Measurements from ENCODE around the gene AFF3.

Gene AFF3

GRCh38 chr2:99762714-99763113 is 379.7 kb downstream of the AFF3 start:
- Histone ChIP-seq H3K4me3 (ENCODE audit: insufficient read depth in 1 of 2, low read depth in 1 of 2, low read length in 2 of 2) (no peak overlapping the region), H3K27ac (ENCODE audit: low read length, poor library complexity, severe bottlenecking) (no peak overlapping the region), H2BK12ac (ENCODE audit: low read length in 2 of 2) (no peak overlapping the region), H3K4me2 (ENCODE audit: low read length, poor library complexity, severe bottlenecking) (no peak overlapping the region), H3K4me1 (ENCODE audit: control insufficient read depth, insufficient read depth, low read depth, low read length) (no peaks in the 10 kb centered on the region), H2AK5ac (ENCODE audit: low read length, severe bottlenecking) (no peak overlapping the region), H2BK15ac (ENCODE audit: low read depth, poor library complexity, severe bottlenecking) (no peak overlapping the region), H3K9ac (ENCODE audit: low read length) (no peak overlapping the region), H3K18ac (ENCODE audit: low read depth in 1 of 2, low read length in 2 of 2) (peak overlapping the region in 1 of 2 experiments; percentile 11), H3K79me1 (replicated peaks; ENCODE audit: low read length, poor library complexity, severe bottlenecking) (peaks cover 32% of the 10 kb centered on the region), H2BK120ac (ENCODE audit: low read depth, low read length) (no peak overlapping the region), H3K36me3 (ENCODE audit: control insufficient read depth in 1 of 2, insufficient read depth in 2 of 2, low read depth in 1 of 2, low read length in 2 of 2) (no peaks in the 10 kb centered on the region), H3K4ac (ENCODE audit: low read depth in 1 of 2, low read length in 2 of 2) (no peak overlapping the region), H2AFZ (ENCODE audit: low read depth, low read length) (no peak overlapping the region), H3K27me3 (ENCODE audit: control insufficient read depth in 1 of 2, insufficient read depth in 1 of 2, low read length in 2 of 2) (peaks cover 0 to 19% of the 10 kb centered on the region in 2 experiments), H3K14ac (ENCODE audit: low read length in 2 of 2) (no peak overlapping the region), H4K91ac (ENCODE audit: low read length) (no peak overlapping the region), H4K8ac (ENCODE audit: low read length) (no peak overlapping the region), H3K9me3 (ENCODE audit: control insufficient read depth, low read length) (no peaks in the 10 kb centered on the region), H2BK5ac (ENCODE audit: low read depth, low read length, poor library complexity, severe bottlenecking) (no peak overlapping the region), H3K23ac (ENCODE audit: low read length in 2 of 2) (no peak overlapping the region)
- 96% methylated on average over 7 of the region's 7 CpGs for WGBS
- no peak for DNase-seq

GRCh38 chr2:99757611-99758114 is 384.7 kb downstream of the AFF3 start:
- no peak for DNase-seq
- 97% methylated on average over 3 of the region's 3 CpGs for WGBS
- no peak overlapping the region for H3K9ac ChIP-seq (ENCODE audit: low read length)
- no peak overlapping the region for H2AFZ ChIP-seq (ENCODE audit: low read depth, low read length)
- no peak overlapping the region for H2BK5ac ChIP-seq (ENCODE audit: low read depth, low read length, poor library complexity, severe bottlenecking)
- H4K8ac ChIP-seq (ENCODE audit: low read length) = no peak overlapping the region
- H2AK5ac ChIP-seq (ENCODE audit: low read length, severe bottlenecking) = no peak overlapping the region
- H2BK120ac ChIP-seq (ENCODE audit: low read depth, low read length) = no peak overlapping the region
- no peak overlapping the region for H3K23ac ChIP-seq (ENCODE audit: low read length in 2 of 2)
- peaks cover 0 to 6% of the 10 kb centered on the region in 2 experiments for H3K27me3 ChIP-seq (ENCODE audit: control insufficient read depth in 1 of 2, insufficient read depth in 1 of 2, low read length in 2 of 2)
- peaks cover 26% of the 10 kb centered on the region for H3K79me1 ChIP-seq (replicated peaks; ENCODE audit: low read length, poor library complexity, severe bottlenecking)
- H3K36me3 ChIP-seq (ENCODE audit: control insufficient read depth in 1 of 2, insufficient read depth in 2 of 2, low read depth in 1 of 2, low read length in 2 of 2) = peaks cover 0 to 5% of the 10 kb centered on the region in 2 experiments
- no peak overlapping the region for H3K14ac ChIP-seq (ENCODE audit: low read length in 2 of 2)
- H3K4ac ChIP-seq (ENCODE audit: low read depth in 1 of 2, low read length in 2 of 2) = no peak overlapping the region
- no peak overlapping the region for H2BK15ac ChIP-seq (ENCODE audit: low read depth, poor library complexity, severe bottlenecking)
- H3K27ac ChIP-seq (ENCODE audit: low read length, poor library complexity, severe bottlenecking) = no peak overlapping the region
- peaks cover 2% of the 10 kb centered on the region for H3K4me1 ChIP-seq (ENCODE audit: control insufficient read depth, insufficient read depth, low read depth, low read length)
- no peaks in the 10 kb centered on the region for H3K9me3 ChIP-seq (ENCODE audit: control insufficient read depth, low read length)
- H2BK12ac ChIP-seq (ENCODE audit: low read length in 2 of 2) = no peak overlapping the region
- H3K18ac ChIP-seq (ENCODE audit: low read depth in 1 of 2, low read length in 2 of 2) = no peak overlapping the region
- H3K4me3 ChIP-seq (ENCODE audit: insufficient read depth in 1 of 2, low read depth in 1 of 2, low read length in 2 of 2) = no peak overlapping the region
- no peak overlapping the region for H4K91ac ChIP-seq (ENCODE audit: low read length)
- H3K4me2 ChIP-seq (ENCODE audit: low read length, poor library complexity, severe bottlenecking) = no peak overlapping the region

GRCh38 chr2:99756059-99756458 is 386.3 kb downstream of the AFF3 start:
- no peak overlapping the region for H2AFZ ChIP-seq (ENCODE audit: low read depth, low read length)

GRCh38 chr2:99754210-99754609 is 388.2 kb downstream of the AFF3 start:
- Histone ChIP-seq H4K91ac (ENCODE audit: low read length) (no peak overlapping the region), H3K14ac (ENCODE audit: low read length in 2 of 2) (no peak overlapping the region), H3K4ac (ENCODE audit: low read depth in 1 of 2, low read length in 2 of 2) (no peak overlapping the region), H3K4me3 (ENCODE audit: insufficient read depth in 1 of 2, low read depth in 1 of 2, low read length in 2 of 2) (no peak overlapping the region), H2AK5ac (ENCODE audit: low read length, severe bottlenecking) (no peak overlapping the region), H3K27ac (ENCODE audit: low read length, poor library complexity, severe bottlenecking) (no peak overlapping the region), H2BK120ac (ENCODE audit: low read depth, low read length) (no peak overlapping the region), H3K4me2 (ENCODE audit: low read length, poor library complexity, severe bottlenecking) (no peak overlapping the region), H2AFZ (ENCODE audit: low read depth, low read length) (no peak overlapping the region), H3K27me3 (ENCODE audit: control insufficient read depth in 1 of 2, insufficient read depth in 1 of 2, low read length in 2 of 2) (peaks cover 0 to 6% of the 10 kb centered on the region in 2 experiments), H3K23ac (ENCODE audit: low read length in 2 of 2) (no peak overlapping the region), H3K9ac (ENCODE audit: low read length) (no peak overlapping the region), H4K8ac (ENCODE audit: low read length) (no peak overlapping the region), H3K9me3 (ENCODE audit: control insufficient read depth, low read length) (no peaks in the 10 kb centered on the region), H3K18ac (ENCODE audit: low read depth in 1 of 2, low read length in 2 of 2) (no peak overlapping the region), H3K79me1 (replicated peaks; ENCODE audit: low read length, poor library complexity, severe bottlenecking) (peaks cover 17% of the 10 kb centered on the region), H3K4me1 (ENCODE audit: control insufficient read depth, insufficient read depth, low read depth, low read length) (peaks cover 5% of the 10 kb centered on the region), H2BK12ac (ENCODE audit: low read length in 2 of 2) (no peak overlapping the region), H3K36me3 (ENCODE audit: control insufficient read depth in 1 of 2, insufficient read depth in 2 of 2, low read depth in 1 of 2, low read length in 2 of 2) (peaks cover 0 to 5% of the 10 kb centered on the region in 2 experiments), H2BK15ac (ENCODE audit: low read depth, poor library complexity, severe bottlenecking) (no peak overlapping the region), H2BK5ac (ENCODE audit: low read depth, low read length, poor library complexity, severe bottlenecking) (no peak overlapping the region)
- DNase-seq = peak; percentile 82
- WGBS = 5% methylated on average over 4 of the region's 4 CpGs

More at GRCh38 chr2:99756059-99756458, 386.3 kb downstream of the AFF3 start:
- H2BK15ac ChIP-seq (ENCODE audit: low read depth, poor library complexity, severe bottlenecking) = no peak overlapping the region
- H3K14ac ChIP-seq (ENCODE audit: low read length in 2 of 2) = no peak overlapping the region
- no peak overlapping the region for H3K9ac ChIP-seq (ENCODE audit: low read length)
- H2BK12ac ChIP-seq (ENCODE audit: low read length in 2 of 2) = no peak overlapping the region
- H2BK5ac ChIP-seq (ENCODE audit: low read depth, low read length, poor library complexity, severe bottlenecking) = no peak overlapping the region
- H3K27ac ChIP-seq (ENCODE audit: low read length, poor library complexity, severe bottlenecking) = no peak overlapping the region
- no peak overlapping the region for H3K4me2 ChIP-seq (ENCODE audit: low read length, poor library complexity, severe bottlenecking)
- peaks cover 0 to 6% of the 10 kb centered on the region in 2 experiments for H3K27me3 ChIP-seq (ENCODE audit: control insufficient read depth in 1 of 2, insufficient read depth in 1 of 2, low read length in 2 of 2)
- H3K4ac ChIP-seq (ENCODE audit: low read depth in 1 of 2, low read length in 2 of 2) = no peak overlapping the region
- peaks cover 0 to 5% of the 10 kb centered on the region in 2 experiments for H3K36me3 ChIP-seq (ENCODE audit: control insufficient read depth in 1 of 2, insufficient read depth in 2 of 2, low read depth in 1 of 2, low read length in 2 of 2)
- peaks cover 3% of the 10 kb centered on the region for H3K4me1 ChIP-seq (ENCODE audit: control insufficient read depth, insufficient read depth, low read depth, low read length)
- H3K79me1 ChIP-seq (replicated peaks; ENCODE audit: low read length, poor library complexity, severe bottlenecking) = peaks cover 17% of the 10 kb centered on the region
- no peak overlapping the region for H3K23ac ChIP-seq (ENCODE audit: low read length in 2 of 2)
- no peak for DNase-seq
- H3K9me3 ChIP-seq (ENCODE audit: control insufficient read depth, low read length) = no peaks in the 10 kb centered on the region
- H3K18ac ChIP-seq (ENCODE audit: low read depth in 1 of 2, low read length in 2 of 2) = no peak overlapping the region
- no peak overlapping the region for H4K8ac ChIP-seq (ENCODE audit: low read length)
- no peak overlapping the region for H2AK5ac ChIP-seq (ENCODE audit: low read length, severe bottlenecking)
- H2BK120ac ChIP-seq (ENCODE audit: low read depth, low read length) = no peak overlapping the region
- H4K91ac ChIP-seq (ENCODE audit: low read length) = no peak overlapping the region
- no peak overlapping the region for H3K4me3 ChIP-seq (ENCODE audit: insufficient read depth in 1 of 2, low read depth in 1 of 2, low read length in 2 of 2)
- WGBS = 100% methylated on average over 1 of the region's 1 CpG

Data from mesenchymal stem cell (in vitro differentiated cells and primary cell).